Measurements from ENCODE around the gene GTSF1L.
"Not testable (repeated sequence)": the region's sequence is repeated elsewhere in the genome, so short reads cannot be mapped to it uniquely, and the experiment has no call there.

GRCh38 chr20:43757888-43758287, 31.1 kb upstream of the GTSF1L start:
- TF ChIP-seq EZH2 (IDR thresholded peaks at IDR 0.05; ENCODE audit: insufficient read depth, poor library complexity, severe bottlenecking); EZH2phosphoT487 (IDR thresholded peaks at IDR 0.05; ENCODE audit: insufficient read depth, low read depth): not testable (repeated sequence)

All from GM23248 (cell line).